Hypothalamus (tissue), 51 donors: Measurements from ENCODE around the gene TJP3.

Experiments used
- DNase-seq, 51 donors: peaks; one replicate each; lab custom pipeline; 2025; lab: John Stamatoyannopoulos, UW

Gene TJP3

GRCh38 chr19:3690551-3691371 lies 17.4 kb upstream of the TJP3 start:
- DNase-seq: no peak

DNA sequence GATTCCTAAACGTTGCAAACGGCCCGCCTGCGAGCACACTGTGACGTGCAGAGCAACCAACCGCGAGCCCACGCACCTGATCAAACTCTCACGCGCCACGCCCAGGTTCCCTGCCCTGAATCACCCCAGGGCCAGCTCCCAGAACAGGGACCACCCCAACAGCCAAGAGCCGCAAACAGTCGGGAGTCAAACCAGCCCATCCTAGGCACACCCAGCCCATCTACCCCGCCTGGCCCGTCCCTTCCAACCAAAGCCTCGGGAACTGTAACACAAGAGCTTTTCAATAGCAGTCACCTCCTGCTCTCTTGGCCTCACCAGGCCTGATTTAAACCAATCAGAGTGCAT lies 16.8 kb upstream of the TJP3 start:
- no peak for DNase-seq

GRCh38 chr19:3691726-3692125 lies 16.5 kb upstream of the TJP3 start:
- DNase-seq: no peak

- DNase-seq: no peak
These were observed 15.8 kb upstream of the TJP3 start for GRCh38 chr19:3692141-3693024.

GRCh38 chr19:3693025-3693925 lies 14.9 kb upstream of the TJP3 start:
- DNase-seq: no peak

DNA sequence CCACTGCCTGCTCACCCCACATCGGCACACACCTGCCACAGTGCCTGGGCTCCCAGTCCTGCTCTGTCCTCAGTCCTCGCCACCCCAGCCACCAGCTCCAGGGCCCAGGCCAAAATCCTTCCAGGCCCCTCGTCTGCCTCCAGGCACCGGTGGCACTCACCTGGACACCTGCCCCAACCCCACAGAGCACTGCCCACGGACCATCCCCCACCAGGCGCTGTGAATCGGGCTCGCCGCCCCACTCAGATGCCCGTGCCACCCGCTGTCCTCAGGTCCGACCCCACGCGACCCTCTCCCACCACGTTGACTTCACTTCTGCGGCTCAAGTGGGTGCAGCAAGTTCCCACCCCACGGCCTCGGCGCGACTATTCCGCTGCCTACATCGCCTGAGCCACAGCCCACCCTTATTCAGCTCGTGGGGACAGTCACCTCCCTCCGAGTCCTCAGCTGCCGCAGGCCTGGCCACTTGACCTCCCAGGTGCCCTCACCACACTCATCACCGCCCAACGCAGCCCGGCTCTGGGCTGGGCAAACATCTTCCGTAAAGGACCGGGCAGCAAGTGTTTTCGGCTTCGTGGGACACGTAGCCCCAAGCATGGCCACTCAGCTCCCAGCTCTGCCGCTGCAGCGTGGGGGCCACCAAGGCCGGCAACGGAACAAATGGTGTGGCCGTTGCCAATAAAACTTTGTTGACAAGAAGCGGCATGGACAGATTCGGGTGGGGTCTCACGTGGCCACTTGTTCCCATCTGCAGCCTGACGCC lies 13.6 kb upstream of the TJP3 start:
- no peak for DNase-seq

DNA sequence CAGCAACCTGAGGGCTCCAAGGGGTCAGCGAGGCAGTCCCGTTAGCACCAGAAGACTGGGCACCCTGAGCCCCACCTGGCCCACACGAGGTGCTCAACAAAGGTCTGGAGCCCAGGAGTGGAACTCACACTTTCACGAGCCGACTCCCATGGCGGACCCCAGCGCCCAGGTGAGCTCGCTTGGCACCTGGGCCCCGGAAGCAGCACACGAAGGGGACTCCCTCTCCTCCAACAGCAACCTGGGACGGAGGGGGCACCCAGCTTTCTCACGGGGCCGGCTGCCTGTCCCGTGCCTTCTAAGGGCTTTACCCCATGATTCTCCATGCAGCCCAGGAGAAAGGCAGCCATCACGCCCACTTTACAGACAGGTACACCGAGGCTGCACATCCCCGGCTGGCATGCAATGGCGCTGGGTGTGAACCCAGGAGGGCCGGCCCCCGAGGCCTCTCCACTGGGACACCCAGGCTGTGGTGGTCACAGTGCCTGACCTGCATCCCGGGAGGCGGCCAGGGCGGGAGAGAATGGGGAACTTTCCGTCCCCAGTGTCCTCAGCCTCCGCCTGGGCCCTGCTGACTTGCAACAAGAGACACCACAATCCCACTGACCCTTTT lies 13.0 kb upstream of the TJP3 start:
- no peak for DNase-seq

- no peak for DNase-seq
These were observed 12.1 kb upstream of the TJP3 start for GRCh38 chr19:3695986-3696659.

- DNase-seq: no peak
These were observed 11.6 kb upstream of the TJP3 start for GRCh38 chr19:3696660-3696995.

DNA sequence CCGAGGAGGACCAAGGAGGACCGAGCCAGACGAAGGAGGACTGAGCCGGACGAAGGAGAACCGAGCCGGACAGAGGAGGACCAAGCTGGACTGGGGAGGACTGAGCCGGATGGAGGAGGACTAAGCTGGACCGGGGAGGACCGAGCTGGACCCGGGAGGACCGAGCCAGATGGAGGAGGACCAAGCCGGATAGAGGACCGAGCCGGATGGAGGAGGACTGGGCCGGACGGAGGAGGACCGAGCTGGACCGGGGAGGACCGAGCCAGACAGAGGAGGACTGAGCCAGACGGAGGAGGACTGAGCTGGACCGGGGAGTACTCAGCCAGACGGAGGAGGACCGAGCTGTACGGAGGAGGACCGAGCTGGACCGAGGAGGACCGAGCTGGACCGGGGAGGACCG lies 11.1 kb upstream of the TJP3 start:
- no peak for DNase-seq

- no peak for DNase-seq
These were observed 10.4 kb upstream of the TJP3 start for GRCh38 chr19:3697671-3698385.

GRCh38 chr19:3698386-3698950 lies 9.7 kb upstream of the TJP3 start:
- DNase-seq: no peak

GRCh38 chr19:3698974-3699740 lies 9.0 kb upstream of the TJP3 start:
- DNase-seq: peak in 46 of 51 donors; percentile 3 to 72 (median 30)

- DNase-seq: peak in 2 of 51 donors; percentile 25 to 45
These were observed 8.4 kb upstream of the TJP3 start for GRCh38 chr19:3699741-3700241.

DNA sequence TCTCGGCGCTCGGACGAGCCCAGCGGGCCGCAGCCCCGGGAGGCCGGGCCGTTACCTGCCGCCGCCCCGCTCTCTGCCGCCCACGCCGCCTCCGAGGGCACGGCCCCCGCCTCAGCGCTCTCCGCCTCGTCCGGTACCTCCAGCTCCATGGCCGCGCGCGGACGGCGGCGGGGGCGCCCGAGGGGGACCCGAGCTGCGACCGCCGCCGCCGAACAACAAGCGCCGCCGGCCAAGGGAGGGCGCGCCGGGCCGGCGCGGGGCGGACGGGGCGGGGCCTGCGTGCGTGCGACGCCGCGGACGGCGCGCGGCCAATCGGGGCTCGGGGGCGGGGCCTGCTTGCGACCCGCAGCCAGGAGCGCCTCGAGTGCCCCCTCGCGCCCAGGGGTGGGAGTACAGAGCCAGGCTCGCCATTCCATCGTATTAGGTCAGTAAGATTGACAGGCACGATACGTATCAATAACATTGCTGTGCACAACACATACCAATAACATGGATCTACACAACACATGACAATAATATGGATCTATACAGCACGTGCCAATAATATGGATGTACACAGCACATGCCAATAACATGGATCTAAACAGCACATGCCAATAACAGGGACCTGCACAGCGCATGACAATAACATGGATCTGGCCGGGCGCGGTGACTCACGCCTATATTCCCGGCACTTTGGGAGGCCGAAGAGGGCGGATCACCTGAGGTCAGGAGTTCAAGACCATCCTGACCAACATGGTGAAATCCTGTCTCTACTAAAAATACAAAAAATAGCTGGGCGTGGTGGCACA lies 7.7 kb upstream of the TJP3 start, which contains the start of gene PIP5K1C:
Gene PIP5K1C (minus strand): TSS at position 227 of the 791 bp plus-strand sequence. CDS start 78 bp downstream, at position 149.
- DNase-seq: peak; percentile 1 to 96 (median 81)

GRCh38 chr19:3701200-3701599 lies 7.0 kb upstream of the TJP3 start:
- no peak for DNase-seq
